A549 (cell line): Measurements from ENCODE around the gene RAMACL. TPM values are rescaled to one million over a fixed set of nuclear protein-coding genes. Genes with fewer than 3 reads are reported as not detected.
"Not testable (repeated sequence)": the region's sequence is repeated elsewhere in the genome, so short reads cannot be mapped to it uniquely, and the experiment has no call there.

Experiments used
- ATAC-seq, 2 experiments: fragments of 200-7000 bp in 1 of 2; fragments of >200 bp in 1 of 2; cut with Nextera tagmentation in 1 of 2; cut with Tn5 transposase in 1 of 2; 3 replicates each; pipeline versions ENCODE4 v1.8.0 to v1.9.1; 2018 to 2020; ENCODE audit warnings: mild to moderate bottlenecking in 1 of 2, moderate library complexity in 1 of 2
- CTCF ChIA-PET: fragments of 300-600 bp; sonication (Branson Sonifier 250); formaldehyde crosslinking; extraction: SDS; loops from one replicate; lab custom pipeline; 2021; ENCODE audit warnings: antibody characterized with exemption, inconsistent platforms; lab: Yijun Ruan, JAX
- POLR2A ChIA-PET: fragments of 350-600 bp; formaldehyde crosslinking; extraction: SDS; loops from one replicate; lab custom pipeline; 2021; ENCODE audit warnings: antibody characterized with exemption, inconsistent platforms; lab: Yijun Ruan, JAX
- DNase-seq, 2 experiments: peaks; one replicate each; pipeline versions ENCODE4 v3.0.0 to v3.0.0-alpha.2; 2011 to 2016; ENCODE audit warnings: low read depth in 1 of 2, low spot score in 1 of 2
- FAIRE-seq: peaks from 2 replicates; lab custom pipeline; 2011; peaks lifted over from hg19 to GRCh38; lab: Jason Lieb, UNC
- H3K27ac ChIP-seq, 2 experiments: fragments of >200 bp; sonication (Bioruptor Twin); formaldehyde crosslinking; 3 replicates each; pipeline ENCODE4 v1.5.1; 2016 to 2017
- H3K4me1 ChIP-seq: fragments of >200 bp; sonication (Bioruptor Twin); formaldehyde crosslinking; 3 replicates; pipeline ENCODE4 v1.6.1; 2016
- H3K4me2 ChIP-seq: fragments of >200 bp; sonication (Bioruptor Twin); formaldehyde crosslinking; 3 replicates; pipeline ENCODE4 v1.6.1; 2016
- H3K4me3 ChIP-seq: fragments of >200 bp; sonication (Bioruptor Twin); formaldehyde crosslinking; 3 replicates; pipeline ENCODE4 v1.5.1; 2016
- H3K9me3 ChIP-seq: fragments of >200 bp; sonication (Bioruptor Twin); formaldehyde crosslinking; 3 replicates; pipeline ENCODE4 v1.6.1; 2016
- BCL3 ChIP-seq: fragments of >200 bp; sonication (Bioruptor Twin); formaldehyde crosslinking; IDR thresholded peaks from 3 replicates; pipeline ENCODE4 v1.6.1; 2016
- CHD2 ChIP-seq: fragments of 150-350 bp; IDR thresholded peaks from 2 replicates; pipeline ENCODE4 v1.6.1; 2014; ENCODE audit warnings: low read length; ENCODE audit not compliant: partially characterized antibody
- CHD4 ChIP-seq: fragments of 200-600 bp; sonication (generic); IDR thresholded peaks from 2 replicates; pipeline ENCODE4 v1.6.1; 2016; ENCODE audit warnings: antibody characterized with exemption, mild to moderate bottlenecking, borderline replicate concordance
- E2F6 ChIP-seq: IDR thresholded peaks from 2 replicates; pipeline ENCODE4 v1.6.1; 2012; ENCODE audit warnings: low read depth, borderline replicate concordance
- EHMT2 ChIP-seq: fragments of 200-600 bp; sonication (generic); IDR thresholded peaks from 2 replicates; pipeline ENCODE4 v1.6.1; 2016; ENCODE audit warnings: antibody characterized with exemption, low read depth, mild to moderate bottlenecking, moderate library complexity
- GATA3 ChIP-seq: IDR thresholded peaks from 2 replicates; pipeline ENCODE4 v1.6.1; 2012; ENCODE audit warnings: borderline replicate concordance
- HEYL ChIP-seq: fragments of 250-450 bp; sonication (Bioruptor Pico); IDR thresholded peaks from 2 replicates; pipeline ENCODE4 v1.8.0; 2021; ENCODE audit warnings: mild to moderate bottlenecking, moderate library complexity
- HMGXB4 ChIP-seq: fragments of 250-450 bp; sonication (Bioruptor Pico); IDR thresholded peaks from 2 replicates; pipeline ENCODE4 v1.5.0; 2021; ENCODE audit warnings: mild to moderate bottlenecking, moderate library complexity, borderline replicate concordance
- HOXA7 ChIP-seq: fragments of 250-450 bp; sonication (Bioruptor Pico); IDR thresholded peaks from 2 replicates; pipeline ENCODE4 v1.5.0; 2020; ENCODE audit warnings: mild to moderate bottlenecking, moderate library complexity
- HOXB5 ChIP-seq: fragments of 250-450 bp; sonication (Bioruptor Pico); IDR thresholded peaks from 2 replicates; pipeline ENCODE4 v1.5.0; 2020; ENCODE audit warnings: mild to moderate bottlenecking, moderate library complexity
- JUN ChIP-seq, 2 experiments: fragments of >200 bp; sonication (Bioruptor Twin); formaldehyde crosslinking; IDR thresholded peaks; 2 replicates in 1 of 2; 3 replicates in 1 of 2; pipeline ENCODE4 v1.6.1; 2016 to 2017
- JUNB ChIP-seq: fragments of >200 bp; sonication (Bioruptor Twin); formaldehyde crosslinking; IDR thresholded peaks from 2 replicates; pipeline ENCODE4 v1.6.1; 2016
- KDM5A ChIP-seq: fragments of 200-600 bp; sonication (generic); IDR thresholded peaks from 2 replicates; pipeline ENCODE4 v1.6.1; 2016; ENCODE audit warnings: antibody characterized with exemption, mild to moderate bottlenecking
- MAZ ChIP-seq: fragments of 150-350 bp; IDR thresholded peaks from 2 replicates; pipeline ENCODE4 v1.6.1; 2014; ENCODE audit warnings: antibody characterized with exemption, low read depth, low read length, borderline replicate concordance
- NFE2L2 ChIP-seq: fragments of 150-350 bp; conservative IDR thresholded peaks from 2 replicates; pipeline ENCODE4 v1.6.1; 2014; ENCODE audit warnings: low read length
- POLR2AphosphoS2 ChIP-seq: conservative IDR thresholded peaks from 2 replicates; pipeline ENCODE4 v1.6.1; 2012; ENCODE audit warnings: low read length, improper control_type of control experiment, inconsistent platforms
- RCOR1 ChIP-seq: fragments of 150-350 bp; IDR thresholded peaks from 2 replicates; pipeline ENCODE4 v1.6.1; 2014; ENCODE audit warnings: antibody characterized with exemption, low read length, low read depth
- SREBF2 ChIP-seq: fragments of 450-650 bp; IDR thresholded peaks from 2 replicates; pipeline ENCODE4 v1.6.1; 2014; ENCODE audit warnings: mild to moderate bottlenecking, moderate library complexity
- WGBS: methylation state at CpG from one replicate; pipeline ENCODE4 v1.1.6; 2017; ENCODE audit errors: missing lambda C conversion rate; 5-methylcytosine and 5-hydroxymethylcytosine counted together
- polyA plus RNA-seq, 4 experiments: library from polyadenylated mRNA; depleted of rRNA in 3 of 4; stranded (reverse); fragments of >200 nt; fragmentation: RNase III in 1 of 4; extraction: RNeasy Plus Mini Kit Qiagen cat#74134 plus additional on column Dnase treatment in 1 of 4; gene quantifications; 2 replicates in 3 of 4; 3 replicates in 1 of 4; pipeline ENCODE4 v1.2.3, GENCODE V29; 2011 to 2017

RAMACL gene
- polyA plus RNA-seq, 2 of the 4 experiments (the other 2 are of a cell fraction), result 0.08 to 0.67 TPM

GRCh38 chr6:166539543-166539942, 46.9 kb downstream of the RAMACL start:
- no peak for DNase-seq
- ATAC-seq, result no peak
- no peak overlapping the region for H3K27ac ChIP-seq
- 31% methylated on average over 4 of the region's 4 CpGs for WGBS
- FAIRE-seq, result no peak
- no peak overlapping the region for H3K4me3 ChIP-seq
- H3K9me3 ChIP-seq, result no peaks in the 10 kb centered on the region
- ChIA-PET CTCF (no interaction called here), POLR2A (no interaction called here)
- H3K4me1 ChIP-seq, result no peaks in the 10 kb centered on the region
- TF ChIP-seq HEYL (CRISPR knock-in tag) (no peak), RCOR1 (no peak), JUN (IDR thresholded peaks at IDR 0.05) (no peak), SREBF2 (no peak), BCL3 (no peak), KDM5A (no peak), HMGXB4 (CRISPR knock-in tag) (no peak), EHMT2 (no peak), E2F6 (no peak)
- TF ChIP-seq, all 56 proteins: peak for 0
- H3K4me2 ChIP-seq, result no peak overlapping the region

- FAIRE-seq, H3K27ac ChIP-seq: not testable (repeated sequence)
Observed at GRCh38 chr6:166539011-166539385, 47.5 kb downstream of the RAMACL start.

GRCh38 chr6:166538297-166539010, 48.0 kb downstream of the RAMACL start:
- H3K4me3 ChIP-seq, result no peak overlapping the region
- no peaks in the 10 kb centered on the region for H3K4me1 ChIP-seq
- POLR2A ChIA-PET, result no interaction called here
- WGBS, result 59% methylated on average over 17 of the region's 17 CpGs
- FAIRE-seq (no peak), ATAC-seq (no peak), DNase-seq (no peak)
- no peak for TF ChIP-seq POLR2AphosphoS2
- TF ChIP-seq HOXB5 (CRISPR knock-in tag), result no peak
- H3K27ac ChIP-seq, result no peak overlapping the region
- H3K4me2 ChIP-seq, result no peak overlapping the region
- CTCF ChIA-PET, result interaction anchor here (1.2 kb wide), 1 partner anchor 10 kb away, joined by 3 read pairs; no protein-coding TSS in a partner anchor
- no peaks in the 10 kb centered on the region for H3K9me3 ChIP-seq

More at GRCh38 chr6:166539011-166539385, 47.5 kb downstream of the RAMACL start:
- DNase-seq, ATAC-seq, POLR2A ChIA-PET, CTCF ChIA-PET, H3K9me3 ChIP-seq, H3K4me2 ChIP-seq, H3K4me3 ChIP-seq, H3K4me1 ChIP-seq: not testable (repeated sequence)
- 74% methylated on average over 8 of the region's 9 CpGs for WGBS

GRCh38 chr6:166534658-166535406, 51.6 kb downstream of the RAMACL start:
- 56% methylated on average over 14 of the region's 17 CpGs for WGBS
- TF ChIP-seq MAZ (no peak), HOXA7 (no peak), HMGXB4 (CRISPR knock-in tag) (no peak), CHD2 (no peak), JUNB (no peak), KDM5A (no peak), NFE2L2 (no peak), GATA3 (no peak), POLR2AphosphoS2 (no peak), CHD4 (no peak)
- TF ChIP-seq, all 56 proteins: peak for 0
- Histone ChIP-seq H3K27ac (no peak overlapping the region), H3K4me1 (peaks cover 5% of the 10 kb centered on the region; the same call in 1 of the 3 replicates), H3K4me2 (no peak overlapping the region), H3K4me3 (no peak overlapping the region), H3K9me3 (no peaks in the 10 kb centered on the region)
- POLR2A ChIA-PET, result no interaction called here
- DNase-seq, result no peak
- no peak for ATAC-seq
- no peak for FAIRE-seq
- CTCF ChIA-PET, result interaction anchor here (0.6 to 1.1 kb wide), 3 partner anchors 9 to 168 kb away, joined by 3 to 4 read pairs (median 3); no protein-coding TSS in a partner anchor
